ENCODE data around the gene RBBP6. TPM values are rescaled to one million over a fixed set of nuclear protein-coding genes. Genes with fewer than 3 reads are reported as not detected.

The RBBP6 gene
- total and polyA plus RNA-seq, 2 donors (not counting 3 experiments of a cell fraction or from before 2014, with no cell fraction given): 16.8 to 52.1 TPM

- Histone ChIP-seq H3K27me3 (ENCODE audit: control insufficient read depth in 2 of 2, insufficient read depth in 2 of 2, low read length in 2 of 2) (peaks cover 0 to 5% of the 10 kb centered on the region in 2 experiments), H3K36me3 (ENCODE audit: control insufficient read depth in 2 of 2, extremely low read depth in 1 of 2, insufficient read depth in 2 of 2, low read length in 2 of 2) (no peaks in the 10 kb centered on the region), H2AFZ (ENCODE audit: low read depth, low read length) (no peak overlapping the region), H4K20me1 (replicated peaks; ENCODE audit: control insufficient read depth, extremely low read depth, insufficient read depth, low read length) (no peaks in the 10 kb centered on the region), H3K4me3 (replicated peaks in 1 of 3; ENCODE audit: insufficient read depth in 1 of 3, low read depth in 1 of 3, low read length in 3 of 3) (no peak overlapping the region), H3K79me2 (ENCODE audit: control insufficient read depth, insufficient read depth, low read length) (no peaks in the 10 kb centered on the region), H3K27ac (ENCODE audit: insufficient read depth, low read depth, low read length) (no peak overlapping the region), H3K9ac (replicated peaks; ENCODE audit: extremely low read depth, insufficient read depth, low read length) (no peak overlapping the region), H3K4me2 (ENCODE audit: insufficient read depth, low read length) (no peak overlapping the region), H3K9me1 (replicated peaks; ENCODE audit: control insufficient read depth, extremely low read depth, insufficient read depth, low read length) (no peaks in the 10 kb centered on the region), H3K4me1 (ENCODE audit: control insufficient read depth, extremely low read depth, insufficient read depth, low read length) (no peaks in the 10 kb centered on the region), H3K9me3 (replicated peaks; ENCODE audit: control insufficient read depth, insufficient read depth, low read length) (no peaks in the 10 kb centered on the region)
- CTCF ChIA-PET: interaction anchor here (0.8 to 5.7 kb wide), 10 partner anchors 8 to 462 kb away, joined by 3 to 70 read pairs (median 3); partner anchors contain the start of gene RBBP6
- no peak for FAIRE-seq
- dilution Hi-C loops (cut with MboI; ENCODE audit: extremely low pct_ligation_motif_present, low sequenced_read_pairs): no loop called here
- no peak for TF ChIP-seq FOS (IDR thresholded peaks at IDR 0.05; ENCODE audit: borderline replicate concordance, insufficient read depth, low read length)
- no peak for TF ChIP-seq MAX (IDR thresholded peaks at IDR 0.05; ENCODE audit: insufficient read depth, insufficient read length)
- no peak for TF ChIP-seq POLR2AphosphoS5 (IDR thresholded peaks at IDR 0.05; ENCODE audit: insufficient read depth, low read depth, low read length)
- no peak for TF ChIP-seq MYC (IDR thresholded peaks at IDR 0.05; ENCODE audit: low read depth, low read length)
- TF ChIP-seq CTCF (IDR thresholded peaks at IDR 0.05; ENCODE audit: extremely low read depth in 1 of 2, insufficient read depth in 1 of 2, low read depth in 1 of 2, low read length in 2 of 2): no peak
- TF ChIP-seq EZH2 (IDR thresholded peaks at IDR 0.05; ENCODE audit: borderline replicate concordance, low read depth, low read length, severe bottlenecking): no peak
- TF ChIP-seq GATA2 (IDR thresholded peaks at IDR 0.05; ENCODE audit: insufficient read depth, insufficient read length, low read depth, low read length): no peak
- no peak for TF ChIP-seq POLR2A (IDR thresholded peaks at IDR 0.05; ENCODE audit: low read depth, low read length)
- no peak for TF ChIP-seq JUN (IDR thresholded peaks at IDR 0.05; ENCODE audit: borderline replicate concordance, insufficient read depth, insufficient read length, low read depth)
- BruUV-seq (replicated peaks): no TSS peak
- no peak for DNase-seq (ENCODE audit: low read depth, low spot score)
- POLR2A ChIA-PET: no interaction called here
- intact Hi-C loops (cut with micrococcal nuclease): no loop called here
Measured at GRCh38 chr16:24507959-24508480, 31.3 kb upstream of the RBBP6 start.

All from endothelial cell of umbilical vein (primary cell).